NCI-H146 (cell line): Measurements from ENCODE around the gene CPS1.
A peak's percentile ranks its signal among the peaks of the same experiment; 100 is the strongest.

Source experiments
- DNase-seq: peaks from one replicate; lab custom pipeline; 2025; lab: John Stamatoyannopoulos, UW

The CPS1 gene

DNA sequence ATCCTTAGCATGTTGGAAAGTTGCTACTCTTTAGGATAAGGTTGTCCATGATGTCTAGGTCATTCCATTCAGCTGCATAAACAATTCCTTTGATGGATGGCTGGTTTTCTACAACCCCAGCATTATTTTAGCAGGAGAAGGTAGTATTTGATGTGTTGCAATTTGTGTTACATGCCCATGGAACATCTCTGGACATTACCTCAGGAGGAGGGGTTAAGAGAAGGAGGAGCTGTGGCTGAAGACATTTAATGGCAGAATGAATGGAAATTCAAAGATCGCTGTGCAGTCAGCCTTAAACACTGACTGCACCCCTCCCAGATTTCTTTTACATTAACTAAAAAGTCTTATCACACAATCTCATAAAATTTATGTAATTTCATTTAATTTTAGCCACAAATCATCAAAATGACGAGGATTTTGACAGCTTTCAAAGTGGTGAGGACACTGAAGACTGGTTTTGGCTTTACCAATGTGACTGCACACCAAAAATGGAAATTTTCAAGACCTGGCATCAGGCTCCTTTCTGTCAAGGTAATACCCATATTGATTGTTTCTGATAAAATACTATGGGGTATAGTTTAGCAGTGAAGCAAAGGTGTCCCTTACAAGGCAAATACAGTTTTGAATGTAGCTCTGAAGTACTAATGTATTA lies at the start of gene CPS1:
TSS of gene CPS1 (plus strand) at position 271 of the 652 bp plus-strand sequence. CDS start at position 406, 135 bp downstream.
- no peak for DNase-seq

GRCh38 chr2:210515911-210516310 lies 40.5 kb upstream of the CPS1 start:
- DNase-seq, result no peak

GRCh38 chr2:210517264-210517663 lies 39.1 kb upstream of the CPS1 start:
- DNase-seq, result no peak

DNA sequence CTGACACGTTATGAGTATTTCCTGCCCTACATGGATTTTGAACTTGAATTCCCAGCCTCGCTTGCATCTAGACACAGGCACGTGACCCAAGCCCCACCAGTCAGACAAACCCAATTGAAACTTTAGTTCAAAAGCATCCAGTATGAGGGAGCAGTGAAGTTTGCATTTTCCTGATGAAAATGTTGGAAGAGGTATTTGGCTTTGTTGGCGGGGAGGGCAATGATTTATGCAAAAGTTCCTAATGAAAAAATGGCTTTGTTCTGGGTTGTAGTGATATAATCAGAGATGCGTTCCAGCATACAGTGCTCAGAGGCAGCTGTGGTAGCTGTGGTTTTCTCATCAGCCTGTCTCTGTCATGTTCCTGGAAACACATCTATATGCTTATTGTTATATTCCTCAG lies 36.8 kb upstream of the CPS1 start:
- DNase-seq, result no peak

GRCh38 chr2:210522399-210522798 lies 34.0 kb upstream of the CPS1 start:
- no peak for DNase-seq

- DNase-seq, result no peak
Observed at GRCh38 chr2:210523650-210524289, 32.6 kb upstream of the CPS1 start.

DNA sequence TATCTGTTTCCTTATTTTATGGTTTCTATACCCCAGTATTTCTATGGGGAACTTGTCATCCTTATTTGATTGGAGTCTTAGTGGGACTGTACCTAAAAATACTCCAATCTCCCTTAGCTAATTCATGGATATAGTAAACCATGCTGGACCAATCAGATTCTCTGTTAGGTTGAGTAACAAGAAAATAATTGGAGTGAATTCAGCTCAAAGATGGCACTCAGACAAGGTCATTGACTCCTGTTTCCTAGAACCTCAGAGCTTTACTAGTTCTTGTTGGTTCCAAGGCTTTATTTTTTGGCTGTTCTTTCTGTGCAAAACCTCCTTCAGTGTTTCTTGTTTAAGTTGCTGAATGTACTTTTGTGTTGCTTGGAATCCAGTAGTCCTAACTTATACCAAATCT lies 31.9 kb upstream of the CPS1 start:
- DNase-seq, result no peak

DNA sequence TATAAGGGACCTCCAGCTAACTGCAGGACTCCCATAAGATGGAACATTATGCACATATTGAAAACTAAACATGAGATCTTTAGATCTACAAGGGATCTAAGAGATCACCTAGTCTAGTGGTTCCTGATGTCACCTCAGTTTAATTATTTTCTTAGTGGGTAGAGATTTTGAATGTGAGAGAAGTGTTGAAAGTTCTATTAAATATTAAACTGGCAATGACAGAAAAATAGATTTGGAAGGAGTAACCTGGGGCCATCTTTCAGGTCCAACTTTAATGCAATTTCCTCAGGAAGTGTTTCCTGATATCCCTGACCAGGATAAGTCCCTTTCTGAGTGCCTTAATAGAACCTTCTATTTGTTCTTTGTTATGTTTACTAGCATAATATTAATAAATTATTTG lies 29.1 kb upstream of the CPS1 start:
- DNase-seq, result no peak

- DNase-seq, result no peak
Observed at GRCh38 chr2:210528716-210529115, 27.7 kb upstream of the CPS1 start.

GRCh38 chr2:210531050-210531449 lies 25.3 kb upstream of the CPS1 start:
- no peak for DNase-seq

DNA sequence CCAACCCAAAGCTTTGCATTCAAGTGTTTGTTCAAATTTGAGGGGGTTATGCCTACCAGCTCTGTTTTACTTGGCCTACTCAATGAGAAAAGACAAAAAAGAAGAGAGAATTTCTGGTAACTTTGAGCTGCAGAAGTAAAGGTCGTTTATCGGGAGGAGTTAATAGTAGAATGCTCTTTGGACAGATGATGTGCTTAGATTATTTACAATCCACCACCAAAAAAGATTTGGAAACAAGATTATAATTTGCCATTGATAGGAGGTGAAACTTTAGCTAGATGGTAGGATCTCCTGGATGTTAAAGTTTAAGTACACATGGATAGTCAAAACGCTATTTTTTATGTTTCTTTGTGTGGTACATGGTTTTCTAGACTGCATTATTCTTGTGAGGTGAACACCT lies 24.9 kb upstream of the CPS1 start:
- no peak for DNase-seq

GRCh38 chr2:210533389-210533788 lies 23.0 kb upstream of the CPS1 start:
- DNase-seq, result no peak

GRCh38 chr2:210534879-210535278 lies 21.5 kb upstream of the CPS1 start:
- DNase-seq, result no peak

- DNase-seq, result no peak
Observed at GRCh38 chr2:210536973-210537650, 19.3 kb upstream of the CPS1 start.

GRCh38 chr2:210539035-210539434 lies 17.4 kb upstream of the CPS1 start:
- no peak for DNase-seq

- DNase-seq, result no peak
Observed at GRCh38 chr2:210539578-210540416, 16.6 kb upstream of the CPS1 start.

DNA sequence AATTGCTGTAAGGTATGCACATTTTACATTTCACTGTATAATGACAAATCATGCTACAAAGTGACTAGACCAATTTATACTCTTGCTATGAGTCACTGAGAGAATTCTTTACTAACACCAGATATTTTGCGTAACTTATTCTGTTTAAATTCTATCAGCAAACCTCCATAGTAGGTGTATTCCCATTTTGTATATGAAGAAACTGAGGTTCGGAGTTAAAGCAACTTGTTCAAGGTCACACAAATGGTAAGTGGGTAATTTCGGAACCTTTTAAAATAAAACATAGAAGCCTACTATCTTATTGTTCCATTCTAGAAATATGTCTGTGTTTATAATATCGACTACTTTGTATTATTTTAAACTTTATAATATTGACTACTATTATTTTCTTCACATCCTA lies 15.9 kb upstream of the CPS1 start:
- DNase-seq, result no peak

DNA sequence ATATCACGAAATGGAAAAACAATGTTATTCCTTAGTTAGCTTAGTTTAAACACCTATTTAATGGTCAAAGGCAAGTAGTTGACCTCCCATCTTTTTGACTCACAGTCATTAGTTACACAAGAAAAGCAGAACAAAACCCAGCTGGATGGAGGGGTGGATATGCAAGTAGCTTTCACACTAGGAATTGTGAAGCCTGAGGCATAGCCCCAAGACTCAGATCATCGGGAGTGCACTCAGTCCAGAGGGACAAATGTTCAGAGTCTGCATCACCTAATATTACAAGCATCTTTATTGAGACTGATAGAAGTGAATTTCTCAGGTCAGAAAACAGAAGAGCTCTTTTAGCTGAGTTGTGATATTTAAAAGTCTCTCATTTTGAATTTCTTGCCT lies 15.5 kb upstream of the CPS1 start:
- peak; percentile 47 for DNase-seq

DNA sequence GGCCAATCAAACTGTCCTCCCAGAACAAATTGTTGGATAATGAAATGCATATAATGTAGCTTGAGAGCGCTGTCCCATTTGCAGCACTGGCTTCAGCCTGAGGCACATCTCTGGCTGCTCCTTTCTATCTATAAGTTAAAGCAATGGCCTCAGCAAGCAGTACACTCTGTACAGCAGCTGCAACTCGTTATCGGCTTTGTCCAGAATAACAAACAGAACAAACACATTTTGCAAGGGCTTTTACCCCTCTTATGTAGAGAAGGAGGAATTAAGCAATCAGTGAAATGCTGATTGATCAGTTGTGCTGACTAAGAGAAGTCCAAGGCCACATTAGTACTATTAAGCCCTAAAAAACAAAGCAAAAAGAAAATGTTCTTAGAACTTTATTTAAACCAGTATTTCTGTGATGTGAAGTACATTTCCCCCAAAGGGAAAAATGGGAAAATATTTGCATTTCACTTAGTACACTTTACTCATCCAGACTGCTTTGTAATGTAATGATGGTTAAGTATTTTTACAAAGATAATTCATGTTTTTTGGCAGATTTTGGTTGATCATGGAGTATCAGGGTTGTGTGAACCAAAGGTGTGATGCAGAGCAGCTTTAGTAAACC lies 15.0 kb upstream of the CPS1 start:
- DNase-seq, result peak; percentile 58

GRCh38 chr2:210544007-210544590 lies 12.3 kb upstream of the CPS1 start:
- DNase-seq, result no peak

GRCh38 chr2:210544831-210545230 lies 11.6 kb upstream of the CPS1 start:
- DNase-seq, result no peak
